Fibroblast of pulmonary artery (primary cell): ENCODE data around the gene FILIP1L.

Experiments
- DNase-seq: peaks from one replicate; pipeline ENCODE4 v3.0.0-alpha.2; 2010; ENCODE audit warnings: low read depth
- H3K4me3 ChIP-seq: replicated peaks from 2 replicates; pipeline ENCODE4 v1.5.1; 2011; ENCODE audit warnings: low read depth, mild to moderate bottlenecking, control low read depth, low read length, moderate library complexity
- CTCF ChIP-seq: IDR thresholded peaks from 2 replicates; pipeline ENCODE4 v1.5.1; 2011; ENCODE audit warnings: mild to moderate bottlenecking, control low read depth, low read length, inconsistent platforms; ENCODE audit errors: missing control alignments

FILIP1L gene

GRCh38 chr3:99910752-99911290 is 203.5 kb downstream of the FILIP1L start:
- no peak for TF ChIP-seq CTCF
- DNase-seq: no peak
- no peak overlapping the region for H3K4me3 ChIP-seq

GRCh38 chr3:99909714-99910495 is 204.4 kb downstream of the FILIP1L start:
- H3K4me3 ChIP-seq: no peak overlapping the region
- TF ChIP-seq CTCF: no peak
- DNase-seq: peak; percentile 57

GRCh38 chr3:99907959-99908544 is 206.2 kb downstream of the FILIP1L start:
- no peak for DNase-seq
- no peak for TF ChIP-seq CTCF

GRCh38 chr3:99903869-99904268 is 210.4 kb downstream of the FILIP1L start:
- no peak for DNase-seq
- TF ChIP-seq CTCF: no peak
- no peak overlapping the region for H3K4me3 ChIP-seq

More at GRCh38 chr3:99907959-99908544, 206.2 kb downstream of the FILIP1L start:
- H3K4me3 ChIP-seq: no peak overlapping the region

- peak; percentile 39 for DNase-seq
- TF ChIP-seq CTCF: no peak
- no peak overlapping the region for H3K4me3 ChIP-seq
Measured at GRCh38 chr3:99902091-99902490, 212.2 kb downstream of the FILIP1L start.

GRCh38 chr3:99901200-99901926 is 212.9 kb downstream of the FILIP1L start:
- DNase-seq: peak; percentile 91
- peak overlapping the region; percentile 29 for H3K4me3 ChIP-seq
- no peak for TF ChIP-seq CTCF
